ENCODE results near the gene MUC12. TPM values are rescaled to one million over a fixed set of nuclear protein-coding genes. Genes with fewer than 3 reads are reported as not detected.
"Not testable (repeated sequence)": the region's sequence is repeated elsewhere in the genome, so short reads cannot be mapped to it uniquely, and the experiment has no call there.

The MUC12 gene
- total RNA-seq = 3.8 TPM
- not detected for polyA plus RNA-seq (ENCODE audit: insufficient read depth, low read depth, low replicate concordance)
- long read RNA-seq, donor 1 = 0 reads
- long read RNA-seq, donor 2, partial matches to known transcripts = 0 of 1 reads
- long read RNA-seq, donor 2, other reads (novel, unspliced or antisense) = 0 of 1 reads
- long read RNA-seq, donor 3 = 0 reads
- long read RNA-seq, donor 4 = 0 reads
- long read RNA-seq, donor 5 = 0 reads
- long read RNA-seq, donor 6 = 0 reads
- long read RNA-seq, donor 7 = 0 reads
- long read RNA-seq, donor 8 = 0 reads
- long read RNA-seq, donor 9 = 0 reads
- long read RNA-seq, donor 10 = 0 reads

DNA sequence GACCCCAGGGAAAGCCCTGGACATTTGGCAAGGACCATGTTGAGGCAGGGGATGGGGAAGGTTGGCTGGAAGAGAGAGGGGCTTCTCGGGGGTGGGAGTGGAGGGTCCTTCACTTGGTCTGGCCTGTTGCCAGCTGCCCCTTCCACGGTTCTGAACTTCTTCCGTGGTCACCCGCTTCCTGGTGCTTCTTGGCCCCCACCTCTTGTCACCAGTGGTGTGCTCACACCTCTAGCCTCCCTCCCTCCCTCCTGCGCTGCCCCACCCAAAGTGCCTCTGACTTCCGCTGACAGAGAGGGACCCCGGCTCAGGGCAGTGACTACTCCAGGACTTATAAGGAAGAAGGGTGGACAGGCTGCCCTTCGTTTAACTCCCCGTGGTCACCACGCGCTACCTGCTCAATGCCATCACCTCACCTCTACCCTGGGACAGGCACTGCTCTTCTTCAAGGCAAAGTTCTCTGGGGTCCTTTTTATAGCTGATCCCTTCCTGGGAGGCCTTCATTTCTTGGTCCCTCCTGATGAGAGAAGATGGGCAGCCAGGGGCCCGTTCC, at the start of gene MUC12:
Gene MUC12 (plus strand): TSS at position 500 of the 550 bp plus-strand sequence. CDS start 58 bp downstream, outside the sequence.
- no peak for FAIRE-seq
- Histone ChIP-seq H3K9me3 (ENCODE audit: control insufficient read depth in 2 of 3, insufficient read depth in 1 of 3, low read length in 3 of 3) (no peaks in the 10 kb centered on the region), H3K27me3 (ENCODE audit: control insufficient read depth, insufficient read depth, low read length) (peaks cover 32% of the 10 kb centered on the region), H3K9ac (ENCODE audit: low read length in 3 of 3) (no peak within 1 kb of the TSS), H3K36me3 (ENCODE audit: control insufficient read depth in 2 of 3, insufficient read depth in 3 of 3, low read length in 3 of 3) (no peaks in the 10 kb centered on the region), H3K27ac (ENCODE audit: low read depth in 2 of 2, low read length in 2 of 2) (no peak within 1 kb of the TSS), H3K4me1 (ENCODE audit: control insufficient read depth in 2 of 3, insufficient read depth in 2 of 3, low read depth in 1 of 3, low read length in 3 of 3) (peaks cover 0 to 6% (median 0%) of the 10 kb centered on the region in 3 donors), H3K4me3 (ENCODE audit: low read length in 3 of 3) (no peak within 1 kb of the TSS)
- peak in 1 of 5 donors; percentile 37 for DNase-seq
- TF ChIP-seq, protein P1, sequence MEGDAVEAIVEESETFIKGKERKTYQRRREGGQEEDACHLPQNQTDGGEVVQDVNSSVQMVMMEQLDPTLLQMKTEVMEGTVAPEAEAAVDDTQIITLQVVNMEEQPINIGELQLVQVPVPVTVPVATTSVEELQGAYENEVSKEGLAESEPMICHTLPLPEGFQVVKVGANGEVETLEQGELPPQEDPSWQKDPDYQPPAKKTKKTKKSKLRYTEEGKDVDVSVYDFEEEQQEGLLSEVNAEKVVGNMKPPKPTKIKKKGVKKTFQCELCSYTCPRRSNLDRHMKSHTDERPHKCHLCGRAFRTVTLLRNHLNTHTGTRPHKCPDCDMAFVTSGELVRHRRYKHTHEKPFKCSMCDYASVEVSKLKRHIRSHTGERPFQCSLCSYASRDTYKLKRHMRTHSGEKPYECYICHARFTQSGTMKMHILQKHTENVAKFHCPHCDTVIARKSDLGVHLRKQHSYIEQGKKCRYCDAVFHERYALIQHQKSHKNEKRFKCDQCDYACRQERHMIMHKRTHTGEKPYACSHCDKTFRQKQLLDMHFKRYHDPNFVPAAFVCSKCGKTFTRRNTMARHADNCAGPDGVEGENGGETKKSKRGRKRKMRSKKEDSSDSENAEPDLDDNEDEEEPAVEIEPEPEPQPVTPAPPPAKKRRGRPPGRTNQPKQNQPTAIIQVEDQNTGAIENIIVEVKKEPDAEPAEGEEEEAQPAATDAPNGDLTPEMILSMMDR (IDR thresholded peaks at IDR 0.05; ENCODE audit: borderline replicate concordance, extremely low read depth, insufficient read depth) = no peak
- intact Hi-C loops (cut with DNase I) = no loop called here

DNA sequence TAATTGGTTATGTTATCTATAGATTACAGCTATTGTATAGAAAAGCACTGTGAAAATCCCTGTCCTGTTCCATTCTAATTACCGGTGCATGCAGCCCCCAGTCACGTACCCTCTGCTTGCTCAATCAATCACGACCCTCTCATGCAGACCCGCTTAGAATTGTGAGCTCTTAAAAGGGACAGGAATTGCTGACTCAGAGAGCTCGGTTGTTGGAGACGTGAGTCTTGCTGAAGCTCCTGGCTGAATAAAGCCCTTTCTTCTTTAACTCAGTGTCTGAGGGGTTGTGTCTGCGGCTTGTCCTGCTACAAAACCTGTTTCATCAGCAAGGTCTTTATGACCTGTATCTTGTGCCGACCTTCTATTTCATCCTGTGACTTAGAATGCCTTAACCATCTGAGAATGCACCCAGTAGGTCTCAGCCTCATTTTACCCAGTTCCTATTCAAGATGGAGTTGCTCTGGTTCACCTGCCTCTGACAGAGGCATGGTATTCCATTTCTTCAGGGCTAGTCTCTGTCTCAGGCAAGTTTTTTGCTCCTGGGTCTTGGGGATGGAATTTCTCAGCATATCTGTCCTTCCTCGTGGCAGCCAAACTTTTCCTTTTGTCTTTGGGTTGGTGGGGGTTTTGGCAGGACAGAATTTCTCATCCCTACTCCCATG, 49.5 kb upstream of the MUC12 start:
- FAIRE-seq; intact Hi-C loops (cut with DNase I); H3K9ac ChIP-seq (ENCODE audit: low read length in 3 of 3): not testable (repeated sequence)

GRCh38 chr7:100921039-100921438, 48.3 kb upstream of the MUC12 start:
- no peaks in the 10 kb centered on the region for H3K4me1 ChIP-seq (ENCODE audit: control insufficient read depth in 2 of 3, insufficient read depth in 2 of 3, low read depth in 1 of 3, low read length in 3 of 3)
- intact Hi-C loops (cut with DNase I) = no loop called here

More for the DNA sequence above, 49.5 kb upstream of the MUC12 start:
- H3K27me3 ChIP-seq (ENCODE audit: control insufficient read depth, insufficient read depth, low read length); H3K27ac ChIP-seq (ENCODE audit: low read depth in 2 of 2, low read length in 2 of 2); H3K4me1 ChIP-seq (ENCODE audit: control insufficient read depth in 2 of 3, insufficient read depth in 2 of 3, low read depth in 1 of 3, low read length in 3 of 3); H3K36me3 ChIP-seq (ENCODE audit: control insufficient read depth in 2 of 3, insufficient read depth in 3 of 3, low read length in 3 of 3); H3K4me3 ChIP-seq (ENCODE audit: low read length in 3 of 3); H3K9me3 ChIP-seq (ENCODE audit: control insufficient read depth in 2 of 3, insufficient read depth in 1 of 3, low read length in 3 of 3); DNase-seq: not testable (repeated sequence)

GRCh38 chr7:100923616-100924015, 45.7 kb upstream of the MUC12 start:
- DNase-seq = peak in 1 of 5 donors; percentile 17
- H3K4me3 ChIP-seq (ENCODE audit: low read length in 3 of 3) = not testable (repeated sequence)

More at GRCh38 chr7:100921039-100921438, 48.3 kb upstream of the MUC12 start:
- Histone ChIP-seq H3K9ac (ENCODE audit: low read length in 3 of 3) (no peak overlapping the region), H3K9me3 (ENCODE audit: control insufficient read depth in 2 of 3, insufficient read depth in 1 of 3, low read length in 3 of 3) (no peaks in the 10 kb centered on the region), H3K27me3 (ENCODE audit: control insufficient read depth, insufficient read depth, low read length) (no peaks in the 10 kb centered on the region), H3K27ac (ENCODE audit: low read depth in 2 of 2, low read length in 2 of 2) (no peak overlapping the region), H3K4me3 (ENCODE audit: low read length in 3 of 3) (no peak overlapping the region), H3K36me3 (ENCODE audit: control insufficient read depth in 2 of 3, insufficient read depth in 3 of 3, low read length in 3 of 3) (no peaks in the 10 kb centered on the region)
- no peak for FAIRE-seq
- TF ChIP-seq, protein P1 (IDR thresholded peaks at IDR 0.05; ENCODE audit: borderline replicate concordance, extremely low read depth, insufficient read depth) = no peak
- DNase-seq = no peak

More at GRCh38 chr7:100923616-100924015, 45.7 kb upstream of the MUC12 start:
- intact Hi-C loops (cut with DNase I); H3K9me3 ChIP-seq (ENCODE audit: control insufficient read depth in 2 of 3, insufficient read depth in 1 of 3, low read length in 3 of 3); H3K27ac ChIP-seq (ENCODE audit: low read depth in 2 of 2, low read length in 2 of 2); H3K36me3 ChIP-seq (ENCODE audit: control insufficient read depth in 2 of 3, insufficient read depth in 3 of 3, low read length in 3 of 3); H3K4me1 ChIP-seq (ENCODE audit: control insufficient read depth in 2 of 3, insufficient read depth in 2 of 3, low read depth in 1 of 3, low read length in 3 of 3); H3K9ac ChIP-seq (ENCODE audit: low read length in 3 of 3); FAIRE-seq; H3K27me3 ChIP-seq (ENCODE audit: control insufficient read depth, insufficient read depth, low read length): not testable (repeated sequence)

Data from kidney (tissue), 22 donors.